HL-60 (cell line): Measurements from ENCODE around the gene CBX4.

Source experiments
- DNase-seq, 2 experiments: peaks; one replicate each; pipeline ENCODE4 v3.0.0-alpha.2; 2010 to 2020; ENCODE audit warnings: low read depth in 1 of 2, low spot score in 1 of 2
- H3K27ac ChIP-seq: fragments of 250-450 bp; sonication (Bioruptor Pico); replicated peaks from 2 replicates; pipeline ENCODE4 v1.5.1; 2020; ENCODE audit warnings: mild to moderate bottlenecking, moderate library complexity
- H3K27me3 ChIP-seq: fragments of 250-450 bp; sonication (Bioruptor Pico); 2 replicates; pipeline ENCODE4 v1.5.1; 2021; ENCODE audit warnings: mild to moderate bottlenecking, moderate library complexity; ENCODE audit not compliant: insufficient read depth, poor library complexity, severe bottlenecking
- H3K4me3 ChIP-seq: replicated peaks from 2 replicates; pipeline ENCODE4 v1.5.1; 2011; ENCODE audit warnings: mild to moderate bottlenecking, control low read depth, low read length; ENCODE audit not compliant: insufficient read depth
- CTCF ChIP-seq: IDR thresholded peaks from one replicate; pipeline ENCODE4 v1.5.1; 2011; ENCODE audit warnings: low read length, control low read depth, inconsistent platforms; ENCODE audit not compliant: insufficient read depth
- GABPA ChIP-seq: IDR thresholded peaks from 2 replicates; pipeline ENCODE4 v1.6.1; 2012; ENCODE audit warnings: low read depth
- POLR2AphosphoS5 ChIP-seq: IDR thresholded peaks from 2 replicates; pipeline ENCODE4 v1.6.1; 2012; ENCODE audit warnings: low read depth
- REST ChIP-seq: IDR thresholded peaks from 2 replicates; pipeline ENCODE4 v1.6.1; 2012; ENCODE audit warnings: low read depth; ENCODE audit not compliant: insufficient replicate concordance
- SPI1 ChIP-seq: IDR thresholded peaks from 2 replicates; pipeline ENCODE4 v1.6.1; 2012; ENCODE audit warnings: low read depth, mild to moderate bottlenecking, borderline replicate concordance

Gene CBX4

GRCh38 chr17:79785017-79785899 is 54.0 kb downstream of the CBX4 start:
- H3K27ac ChIP-seq: no peak overlapping the region
- H3K4me3 ChIP-seq: no peak overlapping the region
- TF ChIP-seq REST: no peak
- no peak for TF ChIP-seq SPI1
- TF ChIP-seq POLR2AphosphoS5: no peak
- no peak for TF ChIP-seq GABPA
- TF ChIP-seq CTCF: no peak
- no peak for DNase-seq
- H3K27me3 ChIP-seq: peaks cover 27% of the 10 kb centered on the region

GRCh38 chr17:79784353-79785016 is 54.8 kb downstream of the CBX4 start:
- H3K27me3 ChIP-seq: peaks cover 20% of the 10 kb centered on the region
- no peak overlapping the region for H3K27ac ChIP-seq
- TF ChIP-seq POLR2AphosphoS5: no peak
- TF ChIP-seq CTCF: no peak
- no peak for TF ChIP-seq GABPA
- no peak for TF ChIP-seq SPI1
- no peak for TF ChIP-seq REST
- DNase-seq: no peak
- no peak overlapping the region for H3K4me3 ChIP-seq

GRCh38 chr17:79783891-79784290 is 55.3 kb downstream of the CBX4 start:
- DNase-seq: no peak
- no peak for TF ChIP-seq POLR2AphosphoS5
- TF ChIP-seq REST: no peak
- TF ChIP-seq SPI1: no peak
- TF ChIP-seq CTCF: no peak
- no peak for TF ChIP-seq GABPA

More at GRCh38 chr17:79783891-79784290, 55.3 kb downstream of the CBX4 start:
- Histone ChIP-seq H3K27ac (no peak overlapping the region), H3K27me3 (peaks cover 14% of the 10 kb centered on the region), H3K4me3 (no peak overlapping the region)
